ENCODE data around the gene INPP5J.

DNA sequence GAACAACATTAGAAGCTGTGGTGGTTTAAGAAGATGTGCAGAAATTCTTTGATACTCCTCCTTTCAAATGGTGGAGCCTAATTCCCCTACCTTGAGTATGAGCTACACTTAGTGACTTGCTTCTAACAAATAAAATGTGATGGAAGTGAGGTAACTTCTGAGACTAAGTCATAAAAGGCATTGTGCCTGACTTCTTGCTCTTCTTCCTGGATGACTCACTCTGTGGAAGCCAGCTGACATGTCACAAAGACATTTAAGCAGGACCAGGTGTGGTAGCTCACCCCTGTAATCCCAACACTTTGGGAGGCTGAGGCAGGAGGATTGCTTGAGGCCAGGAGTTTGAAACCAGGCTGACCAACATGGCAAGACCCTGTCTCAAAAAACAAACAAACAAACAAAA lies 21.5 kb downstream of the INPP5J start:
- TF ChIP-seq, protein P1, sequence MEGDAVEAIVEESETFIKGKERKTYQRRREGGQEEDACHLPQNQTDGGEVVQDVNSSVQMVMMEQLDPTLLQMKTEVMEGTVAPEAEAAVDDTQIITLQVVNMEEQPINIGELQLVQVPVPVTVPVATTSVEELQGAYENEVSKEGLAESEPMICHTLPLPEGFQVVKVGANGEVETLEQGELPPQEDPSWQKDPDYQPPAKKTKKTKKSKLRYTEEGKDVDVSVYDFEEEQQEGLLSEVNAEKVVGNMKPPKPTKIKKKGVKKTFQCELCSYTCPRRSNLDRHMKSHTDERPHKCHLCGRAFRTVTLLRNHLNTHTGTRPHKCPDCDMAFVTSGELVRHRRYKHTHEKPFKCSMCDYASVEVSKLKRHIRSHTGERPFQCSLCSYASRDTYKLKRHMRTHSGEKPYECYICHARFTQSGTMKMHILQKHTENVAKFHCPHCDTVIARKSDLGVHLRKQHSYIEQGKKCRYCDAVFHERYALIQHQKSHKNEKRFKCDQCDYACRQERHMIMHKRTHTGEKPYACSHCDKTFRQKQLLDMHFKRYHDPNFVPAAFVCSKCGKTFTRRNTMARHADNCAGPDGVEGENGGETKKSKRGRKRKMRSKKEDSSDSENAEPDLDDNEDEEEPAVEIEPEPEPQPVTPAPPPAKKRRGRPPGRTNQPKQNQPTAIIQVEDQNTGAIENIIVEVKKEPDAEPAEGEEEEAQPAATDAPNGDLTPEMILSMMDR (IDR thresholded peaks at IDR 0.05; ENCODE audit: insufficient read depth, low read length, poor library complexity, severe bottlenecking): no peak
- no peak for TF ChIP-seq EZH2phosphoT487 (conservative IDR thresholded peaks at IDR 0.05; ENCODE audit: low read length)

All from SU-DHL-6 (cell line).